HG02981 (cell line): Measurements from ENCODE around the gene SH3RF3.

Experiments used
- ATAC-seq: cut with Tn5 transposase; IDR thresholded peaks from one replicate; pipeline ENCODE4 v1.9.1; 2021; ENCODE audit warnings: mild to moderate bottlenecking, moderate library complexity; ENCODE audit not compliant: unreplicated experiment

Gene SH3RF3

DNA sequence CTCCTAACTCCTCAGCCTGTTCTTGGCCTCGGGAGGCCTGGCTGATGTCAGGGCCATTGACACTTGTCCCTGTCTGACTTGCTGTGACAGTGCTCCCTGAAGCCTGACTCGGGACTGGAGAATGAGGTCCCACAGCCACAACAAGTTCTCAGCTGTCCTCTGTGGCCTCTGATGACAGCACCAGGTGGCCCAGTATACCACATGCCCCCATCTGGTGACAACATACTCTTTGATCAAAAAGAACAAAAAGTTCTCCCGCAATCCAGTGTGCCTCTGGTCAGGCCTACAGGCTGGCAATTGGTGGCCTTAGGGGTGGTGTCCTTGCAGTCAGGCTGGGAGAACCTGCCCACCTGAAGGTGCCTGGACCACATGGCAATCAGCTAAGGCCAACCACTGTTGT lies 382.2 kb downstream of the SH3RF3 start:
- ATAC-seq: no peak

GRCh38 chr2:109512076-109512475 lies 383.1 kb downstream of the SH3RF3 start:
- no peak for ATAC-seq

GRCh38 chr2:109513230-109513629 lies 384.2 kb downstream of the SH3RF3 start:
- no peak for ATAC-seq

- peak; percentile 64 for ATAC-seq
Observed at GRCh38 chr2:109513749-109514588, 385.0 kb downstream of the SH3RF3 start.

DNA sequence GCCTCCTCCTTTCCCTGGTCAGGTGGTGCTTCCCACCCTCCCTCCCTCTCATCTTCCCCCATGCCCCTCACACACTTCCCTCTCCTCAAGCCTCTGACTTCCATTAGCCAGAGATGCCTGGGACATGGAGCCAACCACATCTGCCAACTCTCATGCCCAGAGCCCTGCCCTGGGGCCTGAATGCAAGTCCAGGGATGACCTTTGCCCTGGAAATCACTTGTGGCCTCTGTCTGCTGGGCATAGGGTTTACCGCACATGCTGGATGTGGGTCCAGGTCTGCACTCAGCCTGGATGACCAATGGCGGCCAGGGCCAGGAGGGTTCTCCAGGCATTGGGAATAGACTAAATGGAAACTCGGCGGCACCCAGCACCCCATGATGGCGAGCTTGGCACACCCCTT lies 385.9 kb downstream of the SH3RF3 start:
- no peak for ATAC-seq

GRCh38 chr2:109516445-109517117 lies 387.6 kb downstream of the SH3RF3 start:
- ATAC-seq: no peak

DNA sequence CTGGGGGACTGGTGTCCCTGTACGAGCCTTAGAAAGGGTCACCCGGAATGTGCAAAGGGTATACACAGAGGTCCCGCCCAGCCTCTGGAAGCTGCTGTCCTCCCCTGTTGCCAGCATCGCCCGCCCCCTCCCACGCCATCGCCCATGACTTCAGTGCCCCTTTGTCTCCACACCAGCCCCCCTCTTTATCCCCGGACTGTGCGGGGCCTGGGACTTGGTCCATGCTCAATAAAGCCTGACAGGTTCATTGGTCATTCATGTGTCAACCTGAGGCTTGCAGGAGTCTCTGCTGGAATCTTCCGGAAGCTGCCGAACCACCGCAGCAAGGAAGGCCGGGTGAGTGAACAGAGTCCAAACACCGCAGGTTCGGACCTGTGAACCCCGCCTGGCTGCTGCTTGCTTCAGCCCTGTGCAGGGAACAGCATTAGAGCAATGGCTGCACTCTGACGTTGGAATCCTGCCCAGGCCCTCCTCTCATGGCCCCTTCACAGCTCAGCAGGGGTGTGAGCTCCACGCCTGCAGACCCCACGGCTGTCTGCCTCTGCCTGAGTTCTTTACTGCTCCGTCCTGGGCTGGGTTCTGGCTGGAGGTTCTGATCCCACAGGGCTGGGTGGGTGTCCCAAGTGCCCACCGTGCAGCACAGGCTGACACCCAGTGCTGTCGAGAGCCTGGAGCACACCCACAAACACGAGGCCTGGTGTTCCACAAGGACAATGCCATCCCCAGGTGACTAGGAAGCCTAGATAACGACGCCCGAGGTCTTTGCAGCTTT lies 388.3 kb downstream of the SH3RF3 start:
- ATAC-seq: no peak

GRCh38 chr2:109519513-109519912 lies 390.5 kb downstream of the SH3RF3 start:
- ATAC-seq: no peak

DNA sequence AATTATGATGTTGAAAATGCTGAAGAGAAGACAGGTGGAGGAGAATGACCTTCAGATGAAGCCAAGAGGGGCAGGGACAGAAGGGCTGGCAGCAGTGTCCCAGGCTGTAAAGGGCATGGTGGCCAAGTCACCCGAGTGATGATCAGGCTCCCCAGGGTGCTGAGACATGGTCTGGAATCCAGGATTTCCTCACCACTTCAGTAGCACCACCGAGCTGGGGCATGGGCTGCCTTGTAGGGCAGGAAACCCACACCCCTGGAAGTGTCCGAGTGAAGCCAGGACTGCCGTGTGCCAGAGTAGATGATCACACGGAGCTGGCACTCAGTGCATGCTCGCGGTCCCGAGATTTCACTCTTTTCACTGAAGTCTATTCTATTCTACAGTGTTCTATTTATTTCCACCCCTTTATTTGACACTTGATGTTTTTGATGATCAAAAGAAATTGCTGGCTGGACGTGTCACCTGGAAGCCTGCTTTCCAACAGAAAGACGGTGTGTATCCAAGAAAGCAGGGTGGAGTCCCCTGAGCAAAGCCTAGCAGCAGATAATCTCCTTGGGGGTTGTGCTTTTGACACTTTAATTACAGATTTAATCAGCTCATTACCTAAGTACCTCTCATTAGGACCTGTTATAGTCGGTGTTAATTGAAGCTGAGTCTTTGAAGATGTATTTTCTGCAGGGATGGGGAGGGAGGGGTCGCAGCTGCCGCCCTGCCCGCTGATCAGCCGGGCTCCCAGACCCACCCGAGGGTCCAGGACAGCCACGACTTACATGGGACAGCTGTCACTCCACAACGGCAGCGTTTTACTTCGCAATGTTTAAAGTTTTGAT lies 392.4 kb downstream of the SH3RF3 start:
- no peak for ATAC-seq

GRCh38 chr2:109522063-109522374 lies 393.0 kb downstream of the SH3RF3 start:
- ATAC-seq: no peak

DNA sequence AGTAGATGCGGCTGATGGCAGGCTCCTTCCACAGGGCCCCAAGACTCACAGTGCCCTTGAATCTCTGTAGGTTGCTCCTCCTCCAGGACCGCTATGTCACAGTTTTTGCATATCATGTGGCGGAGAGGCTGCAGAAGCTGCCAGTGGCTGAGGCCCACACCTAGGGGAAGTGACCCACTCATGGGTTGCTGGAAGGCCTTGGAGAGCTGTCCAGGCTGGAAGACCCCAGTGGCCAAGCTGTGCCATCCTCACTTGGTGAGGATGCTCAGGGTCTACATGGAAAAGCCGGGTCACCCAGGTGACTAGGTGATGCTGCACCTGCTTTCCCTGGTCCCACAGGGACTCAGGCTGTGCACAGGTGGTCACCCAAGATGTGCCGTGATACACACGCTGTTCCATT lies 394.1 kb downstream of the SH3RF3 start:
- no peak for ATAC-seq

GRCh38 chr2:109523536-109524361 lies 394.7 kb downstream of the SH3RF3 start:
- ATAC-seq: no peak

- ATAC-seq: no peak
Observed at GRCh38 chr2:109525836-109526235, 396.8 kb downstream of the SH3RF3 start.

- ATAC-seq: no peak
Observed at GRCh38 chr2:109526442-109526970, 397.5 kb downstream of the SH3RF3 start.

- no peak for ATAC-seq
Observed at GRCh38 chr2:109527079-109527478, 398.1 kb downstream of the SH3RF3 start.

DNA sequence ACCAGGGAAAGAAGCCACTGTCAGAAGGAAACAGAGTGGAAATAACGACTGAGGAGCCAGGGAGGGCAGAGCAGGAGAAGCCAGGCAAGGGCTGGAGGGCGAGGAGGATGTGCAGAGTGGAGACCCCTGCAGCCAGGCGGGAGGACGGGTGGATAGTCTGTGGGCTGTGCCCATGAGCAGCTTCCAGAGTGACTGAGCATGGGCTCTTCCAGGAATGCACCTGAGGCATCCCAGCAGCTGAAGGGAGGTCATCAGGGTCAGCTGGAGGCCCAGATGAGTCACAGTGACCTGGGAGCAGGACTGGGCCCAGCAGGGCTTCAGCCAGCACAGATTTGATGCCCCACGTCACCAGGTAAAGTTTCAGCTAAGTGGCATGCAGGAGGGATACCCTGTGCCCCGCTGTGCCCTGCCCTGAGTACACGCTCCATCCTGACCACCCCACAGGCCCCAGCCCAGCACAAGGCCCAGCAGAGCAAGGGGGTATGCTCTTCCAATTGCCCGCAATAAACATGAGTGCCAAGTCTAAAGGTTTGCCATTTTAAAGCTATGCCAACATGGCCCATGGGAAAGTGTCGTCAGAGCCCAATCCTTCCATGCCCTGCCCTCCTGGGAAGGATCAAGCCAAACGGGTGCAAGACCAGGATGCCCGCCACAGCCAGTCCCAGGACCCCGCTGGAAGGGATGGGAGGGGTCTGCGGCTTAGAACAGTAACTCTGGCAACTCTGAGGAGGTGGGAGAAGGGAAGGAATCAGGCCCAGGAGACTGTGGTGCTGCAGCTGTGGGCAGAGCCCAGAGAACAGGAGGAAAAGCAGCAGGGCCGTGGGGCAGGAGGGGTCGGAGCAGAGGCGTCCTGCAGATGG lies 399.1 kb downstream of the SH3RF3 start:
- no peak for ATAC-seq

GRCh38 chr2:109528811-109529501 lies 400.0 kb downstream of the SH3RF3 start:
- no peak for ATAC-seq
